Stimulated activated naive CD4-positive, alpha-beta T cell (primary cell): ENCODE data around the gene CEP76.

ENCODE experiments used
- DNase-seq, 6 experiments: peaks; one replicate each; lab custom pipeline; 2025; lab: John Stamatoyannopoulos, UW

CEP76 gene

GRCh38 chr18:12711446-12711845, 8.9 kb upstream of the CEP76 start:
- no peak for DNase-seq

GRCh38 chr18:12703664-12704063, 1.1 kb upstream of the CEP76 start:
- DNase-seq, result no peak

GRCh38 chr18:12703096-12703567, 609 bp upstream of the CEP76 start:
- no peak for DNase-seq

- DNase-seq, result no peak
These were observed 1.4 kb downstream of the CEP76 start for GRCh38 chr18:12701161-12701560.

GRCh38 chr18:12699747-12700146, 2.8 kb downstream of the CEP76 start:
- no peak for DNase-seq

- no peak for DNase-seq
These were observed 8.5 kb downstream of the CEP76 start for GRCh38 chr18:12694032-12694431.

GRCh38 chr18:12692206-12692605, 10.3 kb downstream of the CEP76 start:
- DNase-seq, result no peak

GRCh38 chr18:12689256-12689850, 13.2 kb downstream of the CEP76 start:
- DNase-seq, result no peak

- DNase-seq, result no peak
These were observed 16.4 kb downstream of the CEP76 start for GRCh38 chr18:12686100-12686499.

GRCh38 chr18:12679183-12679786, 23.2 kb downstream of the CEP76 start:
- DNase-seq, result no peak

- no peak for DNase-seq
These were observed 34.5 kb downstream of the CEP76 start for GRCh38 chr18:12668041-12668440.

GRCh38 chr18:12659904-12660605, 42.5 kb downstream of the CEP76 start:
- peak in 3 of 6 experiments; percentile 18 to 53 (median 39) for DNase-seq

GRCh38 chr18:12658426-12659138, 43.9 kb downstream of the CEP76 start:
- peak in 2 of 6 experiments; percentile 33 to 40 for DNase-seq

GRCh38 chr18:12657684-12658425, 44.7 kb downstream of the CEP76 start, which contains the start of gene SPIRE1:
Gene SPIRE1 (minus strand): TSS chr18:12658107. CDS start chr18:12657866, 241 bp downstream.
- DNase-seq, result peak in 4 of 6 experiments; percentile 16 to 36 (median 31)

- peak in 2 of 6 experiments; percentile 15 to 20 for DNase-seq
These were observed 45.4 kb downstream of the CEP76 start for GRCh38 chr18:12656938-12657683.

- DNase-seq, result peak in 1 of 6 experiments; percentile 3
These were observed 46.0 kb downstream of the CEP76 start for GRCh38 chr18:12656605-12656937.

- DNase-seq, result no peak
These were observed 47.6 kb downstream of the CEP76 start for GRCh38 chr18:12654971-12655370.

- no peak for DNase-seq
These were observed 49.6 kb downstream of the CEP76 start for GRCh38 chr18:12652861-12653401.

GRCh38 chr18:12651651-12652050, 50.9 kb downstream of the CEP76 start:
- no peak for DNase-seq

- DNase-seq, result no peak
These were observed 54.8 kb downstream of the CEP76 start for GRCh38 chr18:12647773-12648172.

GRCh38 chr18:12645751-12646203, 56.7 kb downstream of the CEP76 start:
- no peak for DNase-seq
